T-helper 1 cell treated with Interleukin-12 subunit alpha and Interleukin-12 subunit beta and Interleukin-4 antibody, amounts not matched to agents 30 ng/mL and 1 ng/mL, for 36 hours (primary cell): ENCODE data around the gene EXOC6B. TPM values are rescaled to one million over a fixed set of nuclear protein-coding genes. Genes with fewer than 3 reads are reported as not detected.

Experiments used
- intact Hi-C: fragments of 100-400 bp; cut with micrococcal nuclease; formaldehyde crosslinking; loops from one replicate; pipeline ENCODE4 v1.15.1; 2024
- total RNA-seq: library from RNA; stranded (reverse); gene quantifications from 2 replicates; pipeline ENCODE4 v1.2.3, GENCODE V29; 2022

The EXOC6B gene
- total RNA-seq, 1 donor from 2014 or later = 15.2 TPM

DNA sequence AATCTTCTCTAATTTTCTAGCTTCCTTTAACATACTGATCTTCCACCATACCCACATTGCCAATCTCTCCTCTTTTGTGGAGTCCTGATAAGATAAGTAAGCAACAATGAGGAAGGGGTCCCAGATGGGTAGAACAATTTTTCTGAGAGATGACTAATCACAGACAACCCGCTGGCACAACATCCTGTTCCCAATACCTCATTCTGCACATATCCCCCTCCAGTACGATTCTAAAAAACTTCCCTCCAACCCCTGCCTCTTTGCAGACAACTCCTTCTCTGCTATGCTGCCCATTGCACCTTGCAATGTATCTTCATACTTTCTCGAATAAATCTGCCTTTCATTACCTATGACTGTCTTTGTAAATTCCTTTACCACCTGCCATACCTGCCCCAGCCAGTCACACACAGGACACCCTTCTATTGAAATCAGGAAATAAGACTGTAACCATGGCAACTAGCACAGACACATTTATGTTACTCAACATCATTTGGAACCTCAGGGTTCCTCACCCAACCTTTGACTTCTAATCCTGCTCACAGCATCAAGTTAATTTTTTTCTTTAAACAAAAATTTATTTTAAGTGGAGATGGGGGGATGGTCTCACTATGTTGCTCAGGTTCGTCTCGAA lies 7.4 kb upstream of the EXOC6B start:
- intact Hi-C loops = no loop called here

GRCh38 chr2:72830273-72830672 lies 4.4 kb upstream of the EXOC6B start:
- intact Hi-C loops = no loop called here

DNA sequence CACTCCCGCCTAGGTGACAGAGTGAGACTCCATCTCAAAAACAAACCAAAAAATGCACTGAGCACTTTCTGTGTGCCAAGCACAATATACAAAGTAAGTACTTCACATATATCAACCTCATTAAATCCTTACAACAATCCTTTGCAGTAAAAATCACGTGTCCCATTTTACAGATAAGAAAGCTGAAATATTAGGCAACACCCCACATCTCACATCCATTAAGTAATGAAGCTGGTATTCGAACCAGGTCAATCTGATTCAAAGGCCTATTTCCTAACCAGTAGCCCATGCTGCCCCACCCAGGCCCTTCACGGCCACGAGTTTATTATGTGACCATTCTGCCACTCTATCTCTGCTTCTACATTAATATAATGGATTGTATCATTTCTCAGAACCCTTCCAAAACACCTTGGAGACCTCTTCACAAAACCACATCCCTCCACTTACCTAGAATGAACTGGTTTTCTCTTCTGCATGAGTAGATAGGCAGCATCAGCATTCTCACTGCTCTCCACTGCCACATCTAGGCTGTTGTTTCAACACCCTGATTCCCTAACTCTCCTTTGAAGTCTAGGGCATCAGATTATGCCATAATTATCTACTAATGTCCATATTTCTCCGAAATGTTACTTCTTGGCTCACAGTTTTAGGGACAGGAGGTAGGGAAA lies 3.1 kb upstream of the EXOC6B start:
- intact Hi-C loops = loop anchor here (5.0 to 10.0 kb wide), 3 partner anchors 466 to 1602 kb away; partner anchors contain the start of genes EGR4, PAIP2B and ZNF638

DNA sequence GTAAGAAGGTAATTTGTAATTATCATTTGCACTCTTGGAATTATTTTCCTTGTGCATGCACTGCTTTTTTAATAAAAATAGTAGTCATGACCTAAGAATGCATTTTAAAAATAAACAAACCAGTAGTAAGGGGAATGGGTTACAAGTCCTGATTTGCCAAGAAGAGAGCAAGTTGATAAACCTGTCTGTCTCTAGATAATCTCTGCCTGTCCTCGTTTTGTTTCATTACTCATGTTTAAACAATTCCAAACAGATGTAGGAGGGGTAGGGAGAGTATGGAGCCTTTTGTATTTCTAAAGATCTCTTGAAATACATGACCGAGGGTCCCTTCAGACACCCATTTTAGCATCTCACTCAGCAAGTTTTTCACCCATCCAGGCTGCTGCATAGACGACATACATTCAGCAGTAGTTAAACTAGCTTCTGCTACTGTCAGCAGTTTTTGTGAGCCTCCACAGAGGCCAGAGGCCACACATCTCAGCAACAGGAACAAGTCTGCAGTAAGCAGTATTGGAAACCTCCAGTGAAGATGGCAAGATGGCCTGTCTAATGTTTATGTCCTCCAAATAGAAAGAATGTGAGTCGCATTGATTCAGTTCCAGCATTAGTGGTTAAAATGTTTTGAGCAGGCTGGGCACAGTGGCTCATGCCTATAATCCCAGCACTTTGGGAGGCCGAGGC lies 2.3 kb upstream of the EXOC6B start:
- intact Hi-C loops = loop anchor here (2.0 to 10.0 kb wide), 4 partner anchors 385 to 1601 kb away; partner anchors contain the start of genes EGR4, PAIP2B and ZNF638

DNA sequence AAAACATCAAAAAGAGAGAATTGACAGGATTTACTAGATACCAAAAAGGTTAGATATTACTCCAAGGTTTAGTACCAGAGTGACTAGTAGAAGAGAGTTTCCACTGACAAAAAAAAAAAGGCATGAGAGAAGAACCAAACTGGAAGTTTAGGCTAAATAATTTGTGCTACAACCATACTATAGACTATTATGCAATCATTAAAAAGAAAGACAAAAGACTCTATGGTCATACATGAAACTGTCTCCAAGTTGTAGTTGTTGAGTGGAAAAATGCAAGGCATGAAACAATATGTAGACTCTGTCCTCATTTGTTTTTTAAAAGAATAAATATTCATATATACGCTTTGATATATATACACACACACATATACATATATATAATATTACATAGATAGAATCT lies 1.7 kb upstream of the EXOC6B start:
- intact Hi-C loops = loop anchor here (2.0 to 10.0 kb wide), 4 partner anchors 385 to 1600 kb away; partner anchors contain the start of genes EGR4, PAIP2B and ZNF638

GRCh38 chr2:72826156-72826477 lies 284 bp upstream of the EXOC6B start:
- intact Hi-C loops = loop anchor here (1.0 to 10.0 kb wide), 7 partner anchors 55 to 1599 kb away; partner anchors contain the start of genes ALMS1, EGR4, PAIP2B and SFXN5

GRCh38 chr2:72824224-72824842 lies 1.5 kb downstream of the EXOC6B start:
- intact Hi-C loops = loop anchor here (2.0 to 10.0 kb wide), 2 partner anchors 410 to 470 kb away; partner anchors contain the start of genes CCT7 and EGR4

DNA sequence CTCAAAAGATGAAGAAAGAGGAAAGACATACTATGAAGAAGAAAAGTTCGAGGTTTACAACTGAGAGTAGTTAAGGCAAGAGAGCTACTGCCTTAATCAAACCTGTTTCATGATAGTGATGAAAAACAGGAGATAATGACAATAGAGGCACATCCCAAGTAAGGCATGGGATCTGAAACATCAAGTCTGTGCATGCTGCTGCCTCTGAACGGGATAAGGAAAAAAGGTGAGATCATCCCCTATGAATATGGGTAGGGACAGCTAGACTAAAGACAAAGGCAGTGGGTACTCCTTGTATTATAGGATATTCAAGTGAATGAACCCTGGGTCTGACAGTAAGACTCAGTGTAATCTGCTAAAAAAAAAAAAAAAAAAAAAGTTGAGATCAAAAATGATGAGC lies 3.0 kb downstream of the EXOC6B start:
- intact Hi-C loops = loop anchor here (10.0 kb wide), 1 partner anchor 472 kb away; the partner anchor contains the start of gene EGR4

- intact Hi-C loops = loop anchor here (10.0 kb wide), 1 partner anchor 473 kb away; the partner anchor contains the start of gene EGR4
Measured at GRCh38 chr2:72821983-72822382, 3.9 kb downstream of the EXOC6B start.

DNA sequence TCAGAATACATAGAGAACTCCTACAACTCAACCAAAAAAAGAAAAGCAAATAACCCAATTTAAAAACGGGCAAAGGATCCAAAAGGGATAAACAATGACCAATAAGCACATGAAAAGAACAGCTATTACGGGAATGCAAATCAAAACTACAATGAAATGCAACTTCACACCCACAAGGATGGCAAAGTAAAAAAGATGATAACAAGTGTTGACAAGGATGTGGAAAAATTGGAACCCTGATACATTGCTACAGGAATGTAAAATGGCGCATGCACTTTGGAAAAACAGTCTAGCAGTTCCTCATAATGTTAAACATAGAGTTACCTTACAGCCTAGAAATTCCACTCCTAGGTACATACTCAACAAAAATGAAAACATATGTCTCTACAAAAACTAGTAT lies 4.7 kb downstream of the EXOC6B start:
- intact Hi-C loops = loop anchor here (10.0 kb wide), 1 partner anchor 474 kb away; the partner anchor contains the start of gene EGR4

GRCh38 chr2:72819501-72819900 lies 6.3 kb downstream of the EXOC6B start:
- intact Hi-C loops = no loop called here

- intact Hi-C loops = no loop called here
Measured at GRCh38 chr2:72815655-72816278, 10.1 kb downstream of the EXOC6B start.

- intact Hi-C loops = no loop called here
Measured at GRCh38 chr2:72813841-72814240, 12.0 kb downstream of the EXOC6B start.

GRCh38 chr2:72810165-72810564 lies 15.7 kb downstream of the EXOC6B start:
- intact Hi-C loops = no loop called here

- intact Hi-C loops = no loop called here
Measured at GRCh38 chr2:72809095-72809494, 16.7 kb downstream of the EXOC6B start.

DNA sequence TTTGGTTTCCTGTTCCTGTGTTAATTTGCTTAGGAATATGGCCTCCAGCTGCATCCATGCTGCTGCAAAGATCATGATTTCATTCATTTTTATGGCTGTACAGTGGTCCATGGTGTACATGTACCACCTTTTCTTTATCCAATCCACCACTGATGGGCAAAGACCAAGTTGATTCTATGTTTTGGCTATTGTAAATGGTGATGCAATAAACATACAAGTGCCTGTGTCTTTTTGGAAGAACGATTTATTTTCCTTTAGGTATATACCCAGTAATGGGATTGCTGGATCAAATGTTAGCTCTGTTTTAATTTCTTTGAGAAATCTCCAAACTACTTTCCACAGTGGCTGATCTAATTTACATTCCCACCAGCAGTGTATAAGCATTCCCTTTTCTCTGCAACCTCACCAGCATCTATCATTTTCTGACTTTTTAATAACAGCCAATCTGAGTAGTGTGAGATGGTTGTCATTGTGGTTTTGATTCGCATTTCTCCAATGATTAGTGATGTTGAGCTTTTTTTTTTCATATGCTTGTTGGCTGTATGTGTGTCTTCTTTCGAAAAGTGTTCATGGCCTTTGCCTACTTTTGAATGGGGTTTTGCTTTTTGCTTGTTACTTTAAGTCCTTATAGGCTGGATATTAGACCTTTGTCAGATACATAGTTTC lies 19.4 kb downstream of the EXOC6B start:
- intact Hi-C loops = no loop called here

DNA sequence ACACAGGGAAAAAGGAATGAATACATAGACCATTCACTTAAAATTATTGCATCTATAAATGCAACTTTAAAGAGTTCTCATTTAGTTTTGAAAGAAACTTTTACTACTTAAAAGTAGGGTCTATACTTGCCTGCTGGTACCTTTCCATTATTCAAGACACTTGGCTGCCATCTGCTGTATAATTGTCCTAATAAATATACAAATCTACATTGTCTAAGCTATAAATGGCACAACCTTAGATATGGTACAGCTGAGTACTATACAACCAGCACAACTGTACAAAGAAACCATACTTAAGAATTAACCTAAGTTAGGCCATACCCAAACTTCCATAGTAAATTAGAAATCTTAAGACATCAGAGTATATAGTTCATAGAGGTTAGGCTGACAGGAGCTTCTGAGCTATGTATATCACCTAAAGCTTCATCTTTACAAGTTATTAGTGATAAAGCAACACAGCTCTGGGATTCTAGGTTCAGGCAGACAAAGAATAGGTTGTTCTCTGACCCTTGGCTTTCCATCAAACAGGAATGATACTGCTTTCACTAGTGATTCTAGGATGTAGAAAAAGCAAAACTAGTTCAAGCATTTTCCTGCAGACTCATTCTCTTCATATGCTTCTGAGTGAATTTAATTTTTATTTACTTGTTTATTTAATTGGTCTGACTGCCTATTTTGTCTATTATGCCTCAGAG lies 22.1 kb downstream of the EXOC6B start:
- intact Hi-C loops = no loop called here

- intact Hi-C loops = no loop called here
Measured at GRCh38 chr2:72803151-72803550, 22.7 kb downstream of the EXOC6B start.

GRCh38 chr2:72800492-72800891 lies 25.3 kb downstream of the EXOC6B start:
- intact Hi-C loops = no loop called here

- intact Hi-C loops = no loop called here
Measured at GRCh38 chr2:72797740-72798139, 28.1 kb downstream of the EXOC6B start.
